NCI-H748 (cell line): Measurements from ENCODE around the gene SBDS.
"Not testable (repeated sequence)": the region's sequence is repeated elsewhere in the genome, so short reads cannot be mapped to it uniquely, and the experiment has no call there.

ENCODE experiments used
- DNase-seq: peaks from one replicate; lab custom pipeline; 2025; ENCODE audit not compliant: unreplicated experiment; lab: John Stamatoyannopoulos, UW

Gene SBDS

DNA sequence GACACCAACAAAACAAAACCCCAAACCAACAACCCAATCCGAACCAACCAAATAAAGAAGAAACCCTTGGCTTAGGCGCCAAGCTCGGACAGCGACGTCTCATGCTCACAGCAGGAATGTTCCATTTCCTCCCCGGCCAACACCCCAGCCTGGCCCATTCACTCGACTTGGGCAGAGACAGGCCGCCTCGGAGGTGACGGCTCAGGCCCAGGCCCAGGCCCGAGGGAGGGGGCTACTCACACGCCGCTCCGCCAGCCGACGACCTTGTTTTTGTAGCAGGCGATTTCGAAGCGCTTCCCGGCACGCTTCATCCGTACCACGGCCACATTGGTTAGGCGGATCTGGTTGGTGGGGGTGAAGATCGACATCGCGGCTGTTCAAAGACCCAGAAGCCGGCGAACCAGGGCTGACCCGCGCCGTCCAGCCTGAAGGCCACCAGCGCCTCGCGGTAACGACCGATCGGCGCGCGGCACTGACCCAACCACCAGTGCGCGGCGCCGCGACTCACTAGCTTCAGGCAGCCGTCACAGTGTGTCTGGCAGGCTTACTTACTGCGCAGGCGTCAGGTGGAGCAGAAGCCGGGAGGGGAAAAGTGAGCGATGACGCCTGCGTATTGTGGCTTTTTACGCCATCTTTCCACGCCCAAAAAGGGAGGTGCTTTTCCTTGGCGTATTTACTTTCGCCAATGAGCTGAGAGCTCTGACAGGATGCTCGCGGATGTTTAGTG is at the start of gene SBDS:
TSS of gene SBDS (minus strand) at position 537 of the 727 bp plus-strand sequence. CDS start at position 368, 169 bp downstream.
- peak; percentile 99 for DNase-seq

DNA sequence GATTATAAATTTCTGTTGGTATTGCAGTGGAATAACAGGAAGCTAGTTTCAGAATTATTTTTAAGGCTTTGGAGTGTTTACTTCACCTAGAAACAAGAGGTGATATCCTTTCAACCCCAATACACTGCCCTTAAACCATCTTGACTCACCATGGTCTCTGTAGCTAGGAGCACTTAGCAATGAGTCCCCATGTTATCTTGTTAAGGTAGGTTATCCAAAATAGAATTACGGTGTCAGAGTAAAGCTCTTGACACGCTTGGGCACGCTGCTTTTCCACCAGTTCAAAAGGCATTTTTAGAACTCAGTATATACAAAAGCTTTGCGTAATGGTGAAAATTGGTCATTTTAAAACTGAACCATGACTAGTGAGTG is 48.2 kb upstream of the SBDS start:
- DNase-seq, result not testable (repeated sequence)

DNA sequence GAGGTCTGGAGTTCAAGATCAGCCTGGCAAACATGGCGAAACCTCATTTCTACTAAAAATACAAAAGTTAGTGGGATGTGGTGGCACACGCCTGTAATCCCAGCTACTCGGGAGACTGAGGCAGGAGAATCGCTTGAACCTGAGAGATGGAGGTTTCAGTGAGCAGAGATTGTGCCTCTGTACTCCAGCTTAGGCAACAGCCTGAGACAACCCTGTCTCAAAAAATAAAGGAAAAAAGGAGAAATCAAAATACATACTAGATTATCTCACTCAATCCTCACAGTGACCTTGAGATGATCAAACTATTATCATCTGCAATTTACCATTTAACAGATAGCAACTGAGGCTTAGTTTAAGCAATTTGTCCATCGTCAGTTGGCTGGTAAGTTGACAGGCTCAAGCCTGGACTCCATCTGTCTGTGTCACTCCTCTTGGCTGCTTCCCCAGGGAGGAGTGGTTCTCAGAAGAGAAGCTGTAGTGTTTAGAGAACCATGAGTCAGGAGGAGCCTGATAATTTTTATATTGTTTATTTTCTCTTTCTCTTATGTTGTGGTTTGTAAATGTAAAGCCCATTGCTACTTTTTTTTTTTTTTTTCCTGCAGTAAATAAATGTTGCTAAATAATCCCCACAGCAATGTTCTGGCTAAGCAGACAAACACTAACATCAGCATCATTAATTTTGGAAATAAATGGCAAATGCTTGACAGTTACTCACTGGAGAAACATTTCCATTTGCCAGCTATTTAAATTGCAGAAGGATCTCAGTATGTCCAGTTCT is 47.6 kb upstream of the SBDS start:
- DNase-seq, result not testable (repeated sequence)

DNA sequence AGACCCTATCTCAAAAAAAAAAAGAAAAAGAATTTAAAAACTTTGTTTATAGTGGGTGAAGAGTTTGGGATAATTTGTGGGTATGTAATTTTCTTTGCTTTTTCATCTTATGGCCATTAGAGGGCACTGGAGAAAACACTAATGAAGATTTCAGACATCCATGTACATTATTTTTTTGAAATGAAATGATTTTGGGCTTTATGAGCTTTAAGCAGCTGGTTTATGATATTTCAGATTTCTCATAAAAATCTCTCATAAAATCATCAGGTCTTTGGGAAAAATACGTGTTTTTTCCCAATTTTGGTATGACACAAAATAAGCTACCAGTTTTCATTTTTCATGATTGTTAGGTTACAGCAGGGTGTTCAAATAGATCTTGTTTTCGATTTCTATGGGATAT is 45.4 kb upstream of the SBDS start:
- not testable (repeated sequence) for DNase-seq

DNA sequence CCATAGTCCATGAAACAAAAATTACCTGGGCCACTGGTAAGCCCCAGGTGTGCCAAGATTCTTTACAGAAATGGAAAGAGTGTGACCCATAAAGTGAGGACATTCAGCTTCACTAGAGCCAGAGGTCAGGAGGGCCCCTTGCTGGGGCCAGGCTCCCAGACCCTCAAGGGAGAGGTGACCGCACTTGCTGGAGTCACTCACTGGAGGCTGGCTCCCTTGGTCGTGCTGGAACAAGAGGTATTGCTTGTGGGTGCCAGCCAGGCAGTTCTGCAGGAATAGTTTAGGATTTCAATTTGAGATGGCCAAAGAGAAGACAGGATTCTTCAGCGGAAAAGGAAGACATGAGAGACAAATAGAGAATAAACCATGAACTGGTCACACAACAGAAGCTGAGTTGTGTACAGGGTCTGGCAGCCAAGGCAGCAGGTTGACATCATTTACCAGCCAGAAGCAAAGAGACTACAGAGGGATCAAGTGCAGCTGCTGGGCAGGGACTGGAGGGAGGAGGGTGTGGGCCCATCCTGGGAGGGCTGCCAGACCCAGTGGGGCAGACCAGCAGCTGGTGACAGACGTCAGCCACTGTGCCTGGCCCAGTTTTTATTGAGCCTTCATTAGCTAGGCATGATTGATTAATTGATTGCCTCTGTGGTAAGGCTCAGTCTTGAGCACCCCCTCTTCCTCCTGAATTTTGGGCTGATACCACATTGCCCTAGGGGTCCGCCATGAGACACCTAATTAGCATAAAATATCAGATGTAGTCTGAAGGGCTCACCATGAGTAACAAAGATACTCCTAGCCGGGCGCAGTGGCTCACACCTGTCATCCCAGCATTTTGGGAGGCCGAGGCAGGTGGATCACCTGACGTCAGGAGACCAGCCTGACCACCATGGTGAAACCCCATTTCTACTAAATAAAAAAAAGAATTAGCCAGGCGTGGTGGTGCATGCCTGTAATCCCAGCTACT is 41.3 kb upstream of the SBDS start:
- DNase-seq, result peak; percentile 5

DNA sequence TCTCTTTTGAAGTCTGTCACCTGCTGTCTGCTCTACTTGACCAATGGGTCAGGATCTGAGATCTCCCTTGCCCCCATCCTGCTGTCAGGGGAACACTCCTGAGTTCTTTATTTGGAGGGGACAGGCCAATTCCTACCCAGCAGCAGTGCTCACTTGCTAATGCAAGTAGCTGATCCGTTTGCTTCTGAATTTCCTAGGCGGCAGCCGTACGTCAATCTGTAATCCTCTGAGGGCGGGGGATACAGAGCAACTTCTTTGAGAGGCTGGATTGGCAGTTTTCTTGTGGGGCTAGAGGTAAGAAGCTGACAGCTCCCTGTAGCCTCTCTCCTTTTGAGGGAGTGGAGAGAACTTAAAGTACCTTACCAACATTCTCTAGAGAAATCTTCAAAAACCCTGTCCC is 37.9 kb upstream of the SBDS start:
- DNase-seq, result no peak

DNA sequence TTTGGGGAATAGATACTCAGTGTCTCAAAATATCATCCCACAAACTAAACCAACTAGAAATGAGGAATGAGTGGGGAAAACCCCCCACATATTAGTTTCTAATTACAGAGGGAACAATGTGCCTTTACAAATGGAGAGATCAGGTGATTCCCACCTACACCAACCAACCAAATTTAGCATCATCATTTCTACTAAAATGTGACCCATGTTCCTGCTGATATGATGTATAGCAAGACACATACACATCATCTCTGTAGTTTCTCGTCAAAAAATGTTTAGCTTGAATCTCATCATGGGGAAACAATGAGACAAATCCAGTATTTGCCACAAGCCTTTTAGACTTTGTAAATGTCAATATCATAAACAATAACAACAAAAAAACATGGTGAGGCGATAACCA is 36.3 kb upstream of the SBDS start:
- DNase-seq, result not testable (repeated sequence)

DNA sequence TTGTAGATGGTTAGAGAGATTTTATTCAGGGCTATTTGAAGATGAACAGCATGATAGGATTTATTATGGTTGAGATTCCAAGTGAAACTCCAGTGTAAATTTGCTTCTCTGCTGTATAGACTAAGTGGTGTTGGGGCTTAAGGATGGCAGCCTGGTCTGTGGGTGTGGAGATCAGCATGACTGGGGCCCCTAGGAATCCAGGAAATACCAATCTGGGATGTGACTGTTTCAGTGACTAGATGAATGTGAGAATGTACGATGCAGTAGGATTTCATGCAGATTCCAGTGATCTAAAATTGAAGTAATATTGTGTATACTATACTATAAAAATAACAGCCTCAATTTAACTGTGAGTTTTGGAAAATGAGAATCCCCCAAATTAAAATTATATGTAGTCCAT is 30.1 kb upstream of the SBDS start:
- not testable (repeated sequence) for DNase-seq

DNA sequence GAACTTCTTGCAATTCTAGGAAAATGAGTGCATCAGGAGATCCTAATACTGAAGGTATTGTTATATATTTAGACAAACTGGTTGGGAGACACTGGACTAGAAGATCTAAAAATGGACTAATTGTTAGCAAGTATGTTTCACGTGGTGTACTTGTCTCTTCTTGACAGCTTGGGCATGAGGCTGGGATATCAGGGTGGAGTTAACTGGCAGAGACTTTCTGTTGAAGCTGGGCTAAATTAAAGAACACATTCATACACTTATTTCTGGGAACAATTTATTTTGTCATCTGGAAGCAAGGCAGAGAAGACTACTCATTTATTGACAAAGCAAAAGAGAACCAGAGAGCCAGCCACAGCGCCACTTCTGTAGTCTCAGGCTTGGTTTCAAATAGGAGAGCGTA is 27.1 kb upstream of the SBDS start:
- DNase-seq, result no peak

DNA sequence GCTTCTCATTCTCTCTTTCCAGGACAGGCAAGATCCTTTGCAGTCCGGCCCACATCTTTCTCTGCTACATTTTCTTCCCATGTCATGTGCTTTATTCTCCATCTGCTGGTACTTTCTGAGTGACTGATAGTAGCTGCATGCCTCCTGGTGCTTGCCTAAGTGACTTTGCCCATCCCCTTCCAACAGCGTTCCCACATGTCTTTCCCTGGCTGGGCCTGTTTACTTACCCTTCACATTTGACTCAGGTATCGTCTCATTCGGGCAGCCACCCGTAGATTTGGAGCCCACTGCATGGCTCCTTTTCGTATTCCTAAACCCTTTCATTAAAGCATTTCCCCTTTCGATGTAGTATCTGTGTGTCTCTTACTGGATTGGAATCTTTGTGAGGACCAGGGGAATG is 25.9 kb upstream of the SBDS start:
- no peak for DNase-seq

DNA sequence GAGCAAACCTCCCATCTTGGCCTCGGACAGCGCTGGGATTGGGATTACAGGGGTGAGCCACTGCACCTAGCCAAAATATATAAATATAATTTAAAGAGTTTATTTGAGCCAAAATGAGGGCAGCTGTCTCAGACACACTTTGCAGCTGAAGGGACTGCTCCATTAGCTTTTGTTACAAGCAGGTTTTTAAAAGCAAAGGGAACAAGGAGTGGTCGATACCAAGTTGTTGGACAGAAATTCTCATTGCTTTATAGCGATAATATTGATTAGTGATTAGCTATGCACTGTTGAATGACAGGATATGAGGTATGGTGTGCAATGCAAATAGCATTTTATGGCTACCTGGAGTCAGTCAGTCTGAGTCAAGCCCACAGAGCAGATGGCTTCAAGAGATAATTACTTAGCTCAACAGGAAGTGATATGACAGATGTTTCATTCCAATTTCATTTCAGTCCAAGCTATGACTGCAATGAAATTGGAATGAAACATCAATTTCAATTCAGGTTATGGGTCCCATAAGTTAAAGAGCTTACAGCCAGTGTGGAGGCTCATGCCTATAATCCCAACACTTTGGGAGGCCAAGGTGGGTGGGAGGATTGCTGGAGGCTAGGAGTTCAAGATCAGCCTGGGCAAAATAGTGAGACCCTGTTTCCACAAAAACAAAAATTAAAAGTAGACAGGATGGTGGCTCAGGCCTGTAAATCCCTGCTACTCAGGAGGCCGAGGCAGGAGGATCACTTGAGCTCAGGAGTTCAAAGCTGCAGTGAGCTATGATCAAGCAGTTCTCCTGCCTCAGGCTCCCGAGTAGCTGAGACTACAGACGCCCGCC is 24.4 kb upstream of the SBDS start:
- peak; percentile 83 for DNase-seq

DNA sequence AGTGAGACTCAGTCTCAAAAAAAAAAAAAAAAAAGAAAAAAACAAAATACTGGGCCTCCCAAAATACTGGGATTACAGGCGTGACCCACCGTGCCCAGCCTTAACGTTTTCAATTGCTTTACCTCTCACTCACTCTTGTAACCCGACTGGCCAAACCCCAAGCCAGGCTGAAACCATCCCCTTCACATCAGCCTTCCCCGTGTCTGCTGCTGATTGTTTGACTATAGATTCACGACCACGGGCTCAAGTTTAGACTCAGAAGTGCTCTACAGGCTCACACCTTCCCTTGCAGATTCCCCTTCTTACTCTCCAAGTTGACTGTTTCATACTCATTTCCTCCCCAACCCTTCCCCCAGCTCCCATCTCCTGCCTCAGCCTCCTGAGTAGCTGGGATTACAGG is 23.6 kb upstream of the SBDS start:
- no peak for DNase-seq

DNA sequence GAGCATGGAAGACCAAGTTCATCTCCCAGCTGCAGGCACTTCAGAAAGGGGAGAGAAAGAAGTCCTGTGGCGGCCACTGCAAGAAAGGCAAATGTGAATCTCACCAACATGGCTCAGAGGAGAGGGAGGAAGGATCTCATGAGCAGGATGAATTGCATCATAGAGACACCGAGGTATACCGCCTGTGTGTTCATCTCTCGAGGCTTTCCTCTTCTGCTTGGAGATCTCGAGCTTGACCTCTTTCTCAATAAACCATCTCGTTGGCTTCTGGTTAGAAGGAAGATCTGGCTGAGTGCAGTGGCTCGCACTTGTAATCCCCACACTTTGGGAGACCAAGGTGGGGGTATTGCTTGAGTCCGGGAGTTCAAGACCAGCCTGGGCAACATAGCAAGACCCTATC is 22.6 kb upstream of the SBDS start:
- not testable (repeated sequence) for DNase-seq

DNA sequence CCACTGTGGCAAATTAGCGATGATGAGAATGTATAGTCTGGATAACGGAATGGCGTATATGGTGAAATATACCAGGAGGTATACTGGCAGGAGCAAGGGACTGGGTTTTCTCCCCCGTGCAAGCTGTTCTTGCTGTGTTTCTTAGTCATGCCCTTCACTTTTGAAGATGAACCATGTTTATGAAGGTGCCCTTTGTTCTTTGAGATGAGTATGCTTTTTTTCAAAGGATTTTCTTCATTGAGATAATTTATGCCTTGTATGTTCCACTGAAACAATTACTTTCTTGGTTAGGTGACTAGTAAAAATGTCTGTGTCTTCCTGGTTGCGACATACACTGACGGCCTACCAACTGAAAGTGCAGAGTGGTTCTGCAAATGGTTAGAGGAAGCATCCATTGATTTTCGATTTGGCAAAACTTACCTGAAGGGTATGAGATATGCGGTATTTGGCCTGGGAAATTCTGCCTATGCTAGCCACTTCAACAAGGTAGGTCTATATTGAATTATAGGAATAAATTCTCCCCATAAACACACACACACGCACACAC is 18.8 kb upstream of the SBDS start:
- not testable (repeated sequence) for DNase-seq

DNA sequence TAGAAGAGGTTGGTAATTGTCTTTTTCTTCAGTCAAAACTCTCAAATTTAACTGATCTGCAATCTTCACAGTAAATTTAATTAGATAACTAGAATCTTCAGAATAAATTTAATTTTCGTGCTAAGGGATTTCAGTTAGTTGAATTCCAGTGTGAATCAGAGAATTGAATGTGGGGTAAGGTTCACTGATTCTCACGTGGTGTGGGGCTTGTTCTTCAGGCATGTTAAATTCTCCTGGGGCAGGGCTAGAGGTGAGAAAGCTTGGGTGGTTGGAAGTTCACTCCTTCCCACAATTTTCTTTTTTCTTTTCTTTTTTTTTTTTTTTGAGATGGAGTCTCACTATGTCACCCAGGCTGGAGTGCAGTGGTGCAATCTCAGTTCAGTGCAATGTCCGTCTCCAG is 14.3 kb upstream of the SBDS start:
- DNase-seq, result not testable (repeated sequence)

DNA sequence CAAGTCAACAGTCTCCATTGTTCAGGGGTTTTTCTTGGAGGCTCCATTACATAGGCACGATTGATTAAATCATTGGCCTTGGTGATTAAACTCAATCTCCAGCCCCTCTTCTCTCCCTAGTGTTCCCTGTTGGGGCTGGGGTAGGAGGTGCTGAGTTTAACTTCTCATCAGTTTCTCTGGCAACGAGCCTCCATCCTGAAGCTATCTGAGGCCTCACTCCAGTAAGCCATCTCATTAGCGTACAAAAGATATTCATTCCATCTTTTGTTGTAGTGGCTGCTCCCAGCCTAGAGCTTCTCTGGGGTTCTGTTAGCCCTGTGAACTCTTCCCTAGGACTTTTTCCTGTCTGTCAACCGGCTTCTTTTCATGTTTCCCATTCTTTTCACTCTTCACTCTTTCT is 12.9 kb upstream of the SBDS start:
- DNase-seq, result no peak

DNA sequence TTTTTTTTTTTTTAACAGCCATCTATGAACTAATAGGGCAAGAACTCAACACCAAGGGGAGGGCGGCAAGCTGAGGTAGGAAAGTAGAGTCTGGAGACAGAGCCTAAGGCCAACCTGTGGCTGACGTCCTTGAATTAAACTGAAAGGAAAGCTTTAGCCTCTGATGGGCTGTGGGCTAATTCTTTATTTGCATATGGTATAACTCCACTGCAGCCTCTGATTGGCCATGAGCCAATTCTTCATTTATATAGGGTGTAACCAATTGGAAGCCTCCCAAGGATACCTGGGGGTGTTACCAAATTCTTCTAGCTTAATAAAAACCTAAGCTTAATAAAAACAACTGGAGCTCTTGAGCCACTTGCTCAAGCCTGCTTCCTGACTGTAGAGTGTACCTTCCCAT is 11.6 kb upstream of the SBDS start:
- no peak for DNase-seq

DNA sequence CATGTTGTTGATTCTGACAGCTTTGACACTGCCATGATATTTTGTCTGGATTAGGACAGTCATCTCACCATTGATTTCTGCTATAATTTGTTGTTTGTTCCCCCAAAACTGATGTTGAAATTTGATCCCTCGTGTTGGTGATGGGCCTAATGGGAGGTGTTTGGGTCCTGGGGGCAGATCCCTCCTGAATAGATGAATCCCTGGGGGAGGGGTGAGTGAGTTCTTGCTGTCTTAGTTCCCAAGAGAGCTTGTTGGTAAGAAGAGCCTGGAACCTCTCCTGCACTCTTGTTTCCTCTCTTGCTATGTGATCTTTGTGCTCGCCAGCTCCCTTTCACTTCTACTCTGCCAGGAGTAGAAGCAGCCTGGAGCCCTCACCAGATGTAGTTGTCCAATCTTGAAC is 8.8 kb upstream of the SBDS start:
- not testable (repeated sequence) for DNase-seq

DNA sequence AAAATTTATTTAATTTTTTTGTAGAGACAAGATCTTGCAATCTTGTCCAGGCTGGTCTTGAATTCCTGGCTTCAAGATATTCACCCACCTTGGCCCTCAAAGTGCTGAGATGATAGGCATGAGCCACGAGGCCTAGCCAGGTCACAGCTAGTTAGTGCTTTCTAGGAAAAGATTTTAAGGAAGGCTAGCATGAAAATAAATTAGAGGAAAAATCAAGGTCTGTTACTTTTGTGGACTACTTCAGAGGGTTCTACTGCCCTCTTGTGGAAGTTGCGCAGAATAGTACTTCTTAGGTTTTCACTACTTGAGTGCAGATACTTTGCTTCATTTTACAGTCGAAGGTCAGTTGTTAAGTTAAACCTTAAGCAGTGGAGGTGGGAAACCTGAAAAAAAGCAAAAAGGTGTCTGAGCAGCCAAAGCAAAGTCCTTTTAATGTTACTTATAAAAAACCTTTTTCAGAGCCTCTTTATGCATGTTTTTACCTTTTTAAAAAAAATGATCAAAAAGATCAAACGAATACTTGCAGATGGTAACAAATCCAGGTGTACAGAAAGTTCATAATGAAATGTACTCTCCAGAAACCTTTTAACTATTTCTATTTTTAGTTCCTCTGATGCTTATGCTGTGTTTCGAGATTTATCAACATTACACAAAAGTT is 5.3 kb upstream of the SBDS start:
- DNase-seq, result peak; percentile 15
